Parathyroid adenoma (tissue), 2 donors: Measurements from ENCODE around the gene EME2.

Experiments used
- H2AFZ ChIP-seq: fragments of 300-600 bp; sonication (generic); one replicate; pipeline ENCODE4 v1.7.0; 2017; ENCODE audit warnings: antibody characterized with exemption, mild to moderate bottlenecking
- H3K27ac ChIP-seq: fragments of 300-600 bp; sonication (generic); one replicate; pipeline ENCODE4 v1.7.0; 2017
- H3K27me3 ChIP-seq: fragments of 300-600 bp; sonication (generic); one replicate; pipeline ENCODE4 v1.7.0; 2017; ENCODE audit warnings: low read length; ENCODE audit not compliant: control insufficient read depth, insufficient read depth
- H3K36me3 ChIP-seq: fragments of 300-600 bp; sonication (generic); one replicate; pipeline ENCODE4 v1.7.0; 2017; ENCODE audit warnings: low read length; ENCODE audit not compliant: control insufficient read depth, insufficient read depth
- H3K4me1 ChIP-seq: fragments of 300-600 bp; sonication (generic); one replicate; pipeline ENCODE4 v1.7.0; 2017; ENCODE audit warnings: control low read depth
- H3K4me2 ChIP-seq: fragments of 300-600 bp; sonication (generic); one replicate; pipeline ENCODE4 v1.7.0; 2017; ENCODE audit warnings: low read length
- H3K4me3 ChIP-seq: fragments of 300-600 bp; sonication (generic); one replicate; pipeline ENCODE4 v1.7.0; 2017; ENCODE audit warnings: low read depth, low read length
- H3K79me2 ChIP-seq: fragments of 300-600 bp; sonication (generic); one replicate; pipeline ENCODE4 v1.7.0; 2017; ENCODE audit warnings: control low read depth
- H3K9ac ChIP-seq: fragments of 300-600 bp; sonication (generic); one replicate; pipeline ENCODE4 v1.7.0; 2017; ENCODE audit warnings: mild to moderate bottlenecking
- H3K9me3 ChIP-seq: fragments of 300-600 bp; sonication (generic); one replicate; pipeline ENCODE4 v1.7.0; 2017; ENCODE audit warnings: low read length; ENCODE audit not compliant: control insufficient read depth
- TF ChIP-seq, protein P1 (sequence below): fragments of 300-600 bp; sonication (generic); IDR thresholded peaks from one replicate; pipeline ENCODE4 v1.7.0; 2017; ENCODE audit warnings: antibody characterized with exemption, mild to moderate bottlenecking
- donor health status: primary hyperparathyroidism.

The EME2 gene

DNA sequence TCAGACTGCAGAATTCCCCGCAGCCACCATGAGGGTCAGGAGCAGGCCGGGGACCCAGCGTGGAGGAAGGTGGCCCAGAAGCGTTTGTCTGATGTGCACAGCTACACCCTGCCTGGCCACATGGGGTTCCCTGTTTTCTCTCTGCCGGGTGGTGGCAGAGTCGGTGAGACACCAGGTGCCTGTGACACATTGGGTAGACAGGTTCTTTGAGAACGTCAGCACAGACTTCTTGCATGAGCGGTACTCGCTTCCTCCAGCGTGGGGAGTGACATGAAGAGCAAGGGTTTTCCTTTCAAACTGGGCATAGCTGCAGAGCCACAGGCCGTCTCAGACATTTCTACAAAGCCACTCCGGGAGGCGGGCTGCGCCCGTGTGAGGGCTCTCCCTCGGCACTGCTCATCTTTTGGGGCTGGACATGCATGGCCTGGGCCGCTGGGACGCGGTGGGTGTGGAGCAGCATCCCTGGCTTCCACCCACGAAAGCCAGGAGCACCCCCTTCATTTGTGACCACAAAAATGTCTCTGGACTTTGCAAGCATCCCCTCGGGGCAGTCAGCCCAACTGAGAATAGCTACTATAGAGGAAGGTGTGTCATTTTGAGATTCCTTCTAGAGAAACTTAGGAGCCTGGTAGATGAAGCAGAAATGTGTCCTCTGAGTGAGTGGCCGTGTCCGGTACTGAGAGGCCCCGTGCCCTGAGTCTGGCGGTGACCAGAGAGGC is 27.3 kb upstream of the EME2 start:
- H3K4me1 ChIP-seq: no peaks in the 10 kb centered on the region
- no peaks in the 10 kb centered on the region for H3K9me3 ChIP-seq
- TF ChIP-seq, protein P1, sequence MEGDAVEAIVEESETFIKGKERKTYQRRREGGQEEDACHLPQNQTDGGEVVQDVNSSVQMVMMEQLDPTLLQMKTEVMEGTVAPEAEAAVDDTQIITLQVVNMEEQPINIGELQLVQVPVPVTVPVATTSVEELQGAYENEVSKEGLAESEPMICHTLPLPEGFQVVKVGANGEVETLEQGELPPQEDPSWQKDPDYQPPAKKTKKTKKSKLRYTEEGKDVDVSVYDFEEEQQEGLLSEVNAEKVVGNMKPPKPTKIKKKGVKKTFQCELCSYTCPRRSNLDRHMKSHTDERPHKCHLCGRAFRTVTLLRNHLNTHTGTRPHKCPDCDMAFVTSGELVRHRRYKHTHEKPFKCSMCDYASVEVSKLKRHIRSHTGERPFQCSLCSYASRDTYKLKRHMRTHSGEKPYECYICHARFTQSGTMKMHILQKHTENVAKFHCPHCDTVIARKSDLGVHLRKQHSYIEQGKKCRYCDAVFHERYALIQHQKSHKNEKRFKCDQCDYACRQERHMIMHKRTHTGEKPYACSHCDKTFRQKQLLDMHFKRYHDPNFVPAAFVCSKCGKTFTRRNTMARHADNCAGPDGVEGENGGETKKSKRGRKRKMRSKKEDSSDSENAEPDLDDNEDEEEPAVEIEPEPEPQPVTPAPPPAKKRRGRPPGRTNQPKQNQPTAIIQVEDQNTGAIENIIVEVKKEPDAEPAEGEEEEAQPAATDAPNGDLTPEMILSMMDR: no peak
- H3K36me3 ChIP-seq: no peaks in the 10 kb centered on the region
- H3K4me3 ChIP-seq: no peak overlapping the region
- no peak overlapping the region for H3K27ac ChIP-seq
- H2AFZ ChIP-seq: no peak overlapping the region
- H3K4me2 ChIP-seq: no peak overlapping the region
- no peaks in the 10 kb centered on the region for H3K27me3 ChIP-seq
- no peak overlapping the region for H3K9ac ChIP-seq
- peaks cover 14% of the 10 kb centered on the region for H3K79me2 ChIP-seq

DNA sequence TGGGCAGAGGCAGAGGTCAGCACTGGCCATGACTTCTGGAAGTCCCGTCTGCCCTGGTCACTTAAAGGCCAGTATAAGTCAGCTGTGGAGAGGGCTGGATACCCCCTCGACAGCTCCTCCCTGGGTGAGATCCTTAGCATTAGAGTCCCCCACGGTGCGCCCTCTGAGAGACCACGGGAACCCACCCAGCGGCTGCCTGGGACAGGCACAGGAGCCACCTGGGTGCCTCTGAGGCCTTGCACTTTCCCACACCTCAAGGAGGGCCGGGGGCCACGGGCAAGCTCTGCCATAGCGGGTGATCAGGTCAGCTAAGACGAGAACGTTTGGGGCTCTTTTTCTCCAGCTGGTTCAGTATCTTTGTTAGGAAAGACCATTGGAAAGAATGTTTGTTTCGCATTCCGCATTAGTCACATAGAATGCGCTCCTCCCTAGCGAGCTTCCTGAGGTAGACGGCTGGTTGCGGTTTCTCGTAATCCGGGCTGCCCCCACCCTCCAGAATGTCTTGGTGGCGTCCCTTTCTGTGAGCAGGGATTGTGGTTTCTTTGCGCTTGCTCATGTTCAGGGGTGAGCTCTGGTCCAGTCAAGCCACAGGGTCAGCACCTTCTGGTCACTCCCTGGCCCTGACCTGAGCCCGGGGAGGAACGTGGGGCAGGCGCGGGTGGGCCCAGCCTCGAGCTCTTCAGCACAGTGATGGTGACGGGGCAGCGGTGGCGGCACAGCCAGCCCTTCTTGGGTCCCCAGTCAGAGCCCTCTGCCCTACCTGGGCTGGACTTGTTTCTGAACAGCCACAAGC is 26.5 kb upstream of the EME2 start:
- no peak overlapping the region for H3K27ac ChIP-seq
- no peak overlapping the region for H3K9ac ChIP-seq
- TF ChIP-seq, protein P1: no peak
- no peaks in the 10 kb centered on the region for H3K36me3 ChIP-seq
- no peaks in the 10 kb centered on the region for H3K9me3 ChIP-seq
- H3K4me1 ChIP-seq: no peaks in the 10 kb centered on the region
- no peak overlapping the region for H3K4me2 ChIP-seq
- H3K79me2 ChIP-seq: peaks cover 8% of the 10 kb centered on the region
- H3K4me3 ChIP-seq: no peak overlapping the region
- no peaks in the 10 kb centered on the region for H3K27me3 ChIP-seq
- H2AFZ ChIP-seq: no peak overlapping the region

DNA sequence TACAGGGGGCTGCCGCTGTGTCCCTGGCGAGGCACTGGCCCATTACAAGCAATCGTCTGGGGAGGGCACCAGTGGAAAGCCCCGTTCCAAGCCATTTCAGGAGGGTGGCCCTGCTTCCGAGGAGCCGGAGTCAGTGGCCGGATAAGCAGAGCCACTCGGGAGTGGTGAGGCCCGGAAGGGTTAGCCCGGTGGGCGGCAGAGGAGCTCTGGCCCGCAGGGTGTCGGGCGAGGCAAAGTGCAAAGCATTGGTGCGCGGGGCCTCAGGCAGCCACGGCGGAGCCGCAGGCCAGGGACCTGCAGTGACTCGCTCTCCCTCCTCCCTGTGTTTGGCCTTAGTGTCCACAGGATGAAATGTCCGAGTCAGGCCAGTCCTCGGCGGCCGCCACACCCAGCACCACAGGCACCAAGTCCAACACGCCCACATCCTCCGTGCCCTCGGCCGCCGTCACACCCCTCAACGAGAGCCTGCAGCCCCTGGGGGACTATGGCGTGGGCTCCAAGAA is 25.9 kb upstream of the EME2 start:
- Histone ChIP-seq H3K4me1 (no peaks in the 10 kb centered on the region), H3K9me3 (no peaks in the 10 kb centered on the region), H3K9ac (no peak overlapping the region), H3K27ac (no peak overlapping the region), H3K4me2 (no peak overlapping the region), H3K79me2 (peaks cover 5% of the 10 kb centered on the region), H3K36me3 (no peaks in the 10 kb centered on the region), H3K4me3 (no peak overlapping the region), H2AFZ (no peak overlapping the region), H3K27me3 (no peaks in the 10 kb centered on the region)
- TF ChIP-seq, protein P1: no peak

DNA sequence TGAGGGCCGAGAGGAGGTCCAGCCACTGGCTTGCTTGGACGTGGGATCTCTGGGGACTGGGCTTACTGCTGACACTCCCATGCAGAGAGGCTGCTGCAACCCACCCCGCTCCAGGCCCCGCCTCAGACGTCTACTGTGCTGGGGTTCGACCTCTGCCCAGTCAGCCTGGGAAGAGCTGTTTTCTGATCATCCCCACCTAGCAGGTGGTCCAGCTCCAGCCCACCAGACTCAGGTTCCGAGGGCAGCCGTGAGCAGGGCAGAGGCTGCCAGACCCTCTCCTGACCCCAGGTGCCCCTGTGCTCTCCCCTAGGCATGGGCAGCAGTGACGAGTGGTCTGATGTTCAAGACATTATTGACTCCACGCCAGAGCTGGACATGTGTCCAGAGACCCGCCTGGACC is 24.7 kb upstream of the EME2 start:
- Histone ChIP-seq H3K79me2 (no peaks in the 10 kb centered on the region), H3K4me2 (no peak overlapping the region), H3K27me3 (no peaks in the 10 kb centered on the region), H3K4me1 (no peaks in the 10 kb centered on the region), H3K27ac (no peak overlapping the region), H3K4me3 (no peak overlapping the region), H2AFZ (no peak overlapping the region), H3K9me3 (no peaks in the 10 kb centered on the region), H3K36me3 (no peaks in the 10 kb centered on the region), H3K9ac (no peak overlapping the region)
- TF ChIP-seq, protein P1: no peak
